Kidney tubule cell (primary cell): ENCODE measurements around the gene KLHL42.

Source experiments
- DNase-seq: peaks from one replicate; pipeline ENCODE4 v3.0.0-alpha.2; 2018; ENCODE audit warnings: low spot score

The KLHL42 gene

DNA sequence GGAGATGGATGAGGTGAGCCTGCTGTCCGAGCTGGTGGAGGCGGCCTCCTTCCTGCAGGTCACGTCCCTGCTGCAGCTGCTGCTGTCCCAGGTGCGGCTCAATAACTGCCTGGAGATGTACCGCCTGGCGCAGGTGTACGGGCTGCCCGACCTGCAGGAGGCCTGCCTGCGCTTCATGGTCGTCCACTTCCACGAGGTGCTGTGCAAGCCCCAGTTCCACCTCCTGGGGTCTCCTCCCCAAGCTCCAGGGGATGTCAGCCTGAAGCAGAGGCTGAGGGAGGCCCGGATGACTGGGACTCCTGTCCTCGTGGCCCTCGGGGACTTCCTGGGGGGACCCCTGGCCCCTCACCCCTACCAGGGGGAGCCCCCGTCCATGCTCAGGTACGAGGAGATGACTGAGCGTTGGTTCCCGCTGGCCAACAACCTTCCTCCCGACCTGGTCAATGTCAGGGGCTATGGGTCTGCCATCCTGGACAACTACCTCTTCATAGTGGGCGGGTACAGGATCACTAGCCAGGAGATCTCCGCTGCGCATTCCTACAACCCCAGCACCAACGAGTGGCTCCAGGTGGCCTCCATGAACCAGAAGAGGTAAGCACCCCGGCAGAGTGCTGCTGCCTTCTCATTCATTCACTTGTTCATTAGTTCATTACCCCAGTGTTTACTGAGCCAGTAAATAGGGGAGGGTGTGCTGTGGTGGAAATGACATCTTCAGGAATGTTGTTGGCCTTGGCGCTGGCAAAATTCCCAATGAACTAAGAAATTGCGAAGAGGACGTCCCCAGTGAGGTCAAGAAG is 777 bp downstream of the KLHL42 start:
- DNase-seq, result peak; percentile 75

DNA sequence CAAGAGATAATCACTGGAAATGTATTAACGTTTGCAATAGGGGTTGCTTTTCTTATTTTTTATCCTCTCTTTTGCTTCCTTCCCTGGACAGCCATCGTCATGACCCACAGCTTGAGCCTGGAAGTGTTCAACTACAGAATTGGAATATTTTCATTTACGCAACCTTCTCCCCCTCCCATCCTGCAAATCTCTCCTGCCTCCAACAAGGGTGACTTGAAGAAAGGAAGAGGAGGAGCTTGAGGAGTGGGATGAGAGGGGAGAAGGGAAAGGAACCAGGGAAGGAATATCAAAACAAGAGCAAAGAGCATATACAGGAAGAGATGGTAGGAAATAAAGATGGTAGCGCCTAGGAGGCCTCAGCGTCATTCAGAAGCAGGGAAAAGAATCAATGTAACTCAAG is 1.6 kb downstream of the KLHL42 start:
- DNase-seq, result no peak

DNA sequence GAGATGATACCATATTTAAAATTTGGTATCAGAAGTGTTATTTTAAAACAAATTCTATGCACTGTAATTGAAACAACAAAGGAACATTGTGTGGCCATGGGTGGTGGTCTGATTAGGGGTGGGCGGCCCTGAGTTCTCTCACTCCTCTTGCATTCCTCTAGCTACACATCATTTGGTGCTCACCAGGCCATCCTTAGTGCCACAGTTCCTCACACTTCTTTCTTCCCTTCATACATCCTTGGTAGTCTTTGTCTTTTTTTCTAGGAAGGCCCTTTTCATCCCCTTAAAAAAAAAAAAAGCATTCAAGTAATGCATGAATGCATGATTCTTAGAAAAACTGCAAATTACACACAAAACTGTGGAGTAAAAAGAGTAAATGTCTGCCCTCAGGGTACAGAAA is 2.4 kb downstream of the KLHL42 start:
- peak; percentile 3 for DNase-seq

DNA sequence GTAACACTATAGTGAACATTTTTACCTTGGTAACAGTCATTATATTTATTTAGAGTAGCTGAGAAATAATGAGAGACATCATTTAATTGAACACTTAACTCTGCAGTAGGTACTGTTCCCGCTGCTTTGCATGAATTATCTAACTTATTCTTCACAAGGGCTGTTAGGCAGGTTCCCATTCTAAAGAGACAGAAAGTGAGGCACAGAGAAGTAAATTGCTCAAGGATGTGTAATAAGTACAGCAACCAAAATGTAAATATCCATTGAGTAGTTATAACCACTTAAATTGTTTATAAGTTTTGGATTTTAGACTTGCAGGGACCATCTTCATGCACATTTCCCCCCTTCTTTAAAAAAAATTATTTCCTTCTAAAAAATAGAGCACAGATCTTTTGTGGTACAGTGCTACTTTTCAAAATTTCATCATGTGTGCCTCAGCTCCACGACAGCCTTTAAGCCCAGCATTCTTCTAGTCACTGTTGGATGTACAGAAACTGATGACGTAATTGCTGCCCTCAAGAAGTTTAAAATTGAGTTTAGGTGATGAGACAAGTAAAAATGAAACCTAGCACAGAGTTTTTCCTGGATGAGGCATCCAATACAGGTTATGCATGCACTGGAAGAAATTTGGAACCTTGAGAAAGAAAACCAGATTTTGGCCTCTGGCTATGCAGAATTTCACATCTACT is 6.0 kb downstream of the KLHL42 start:
- DNase-seq, result peak; percentile 65

DNA sequence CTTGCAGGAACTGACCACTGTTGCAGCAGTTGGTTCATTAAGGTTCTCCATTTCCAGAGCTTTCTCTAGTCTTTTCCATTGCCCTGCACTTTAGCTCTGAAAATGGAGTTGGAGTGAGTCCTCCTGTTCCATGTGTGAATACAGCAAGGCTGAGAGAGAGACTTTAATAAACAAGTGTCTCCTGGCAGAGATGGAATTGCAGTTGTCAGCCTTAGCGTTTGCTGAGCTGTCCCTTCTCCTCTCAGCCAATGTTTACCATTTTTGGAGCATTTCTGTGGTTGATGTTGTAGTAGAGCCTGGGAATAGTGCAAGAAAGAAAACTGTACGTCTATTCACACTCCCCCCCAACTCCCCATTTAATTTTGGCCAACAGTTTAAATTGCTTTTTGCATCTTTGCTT is 7.5 kb downstream of the KLHL42 start:
- no peak for DNase-seq

DNA sequence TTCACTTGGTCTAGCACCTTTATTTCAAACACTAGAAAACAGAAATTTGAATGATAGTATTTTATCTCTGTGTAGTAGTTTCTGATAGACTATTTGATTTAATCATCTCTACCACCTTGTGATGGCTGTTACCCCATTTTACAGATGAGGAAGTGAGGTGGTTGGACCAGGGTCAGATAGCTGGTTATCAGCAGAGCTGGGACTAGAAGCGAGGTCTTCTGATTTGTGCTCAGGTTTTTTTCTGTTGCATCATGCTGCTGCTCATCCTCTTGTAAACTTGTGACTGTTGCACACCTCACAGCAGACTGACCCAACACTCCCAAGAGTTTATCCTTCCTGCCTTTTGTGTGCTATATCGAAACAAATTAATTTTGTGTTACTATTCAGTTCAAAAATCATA is 10.1 kb downstream of the KLHL42 start:
- no peak for DNase-seq

DNA sequence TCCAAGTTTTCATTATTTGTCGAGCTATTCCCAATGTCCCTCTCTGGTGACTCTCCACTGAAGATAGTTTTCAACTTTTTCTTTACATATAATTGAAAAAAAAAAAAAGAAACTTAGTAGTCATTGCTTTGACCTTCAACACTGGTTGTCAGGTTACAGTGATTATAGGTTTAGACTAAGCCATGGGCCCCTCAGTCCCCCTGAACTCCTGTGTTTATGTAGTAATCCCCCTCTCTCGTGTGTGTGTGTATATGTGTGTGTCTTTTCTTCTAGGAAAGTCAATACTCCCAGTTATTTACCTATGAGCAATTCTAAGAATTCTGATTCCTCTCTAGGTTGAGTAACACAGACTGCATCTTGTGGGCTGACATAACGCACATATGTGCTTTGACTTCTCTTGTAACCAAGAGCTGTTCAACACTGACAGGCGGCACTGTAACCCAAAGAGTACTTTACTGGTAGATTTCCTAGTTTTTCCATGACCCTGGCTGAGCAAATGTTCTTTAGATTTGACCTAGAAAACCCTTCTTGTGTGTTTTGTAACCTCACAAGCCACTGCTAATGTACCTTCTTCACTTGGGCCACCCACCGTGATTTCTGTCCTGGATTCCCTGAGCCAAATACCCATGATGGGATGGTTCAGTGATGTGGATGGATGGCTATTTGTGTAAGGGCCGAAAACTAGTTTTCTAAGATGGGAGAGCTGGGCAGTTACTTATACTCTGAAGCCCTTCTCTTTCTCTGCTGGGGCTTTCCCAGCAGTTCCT is 15.0 kb downstream of the KLHL42 start:
- no peak for DNase-seq

DNA sequence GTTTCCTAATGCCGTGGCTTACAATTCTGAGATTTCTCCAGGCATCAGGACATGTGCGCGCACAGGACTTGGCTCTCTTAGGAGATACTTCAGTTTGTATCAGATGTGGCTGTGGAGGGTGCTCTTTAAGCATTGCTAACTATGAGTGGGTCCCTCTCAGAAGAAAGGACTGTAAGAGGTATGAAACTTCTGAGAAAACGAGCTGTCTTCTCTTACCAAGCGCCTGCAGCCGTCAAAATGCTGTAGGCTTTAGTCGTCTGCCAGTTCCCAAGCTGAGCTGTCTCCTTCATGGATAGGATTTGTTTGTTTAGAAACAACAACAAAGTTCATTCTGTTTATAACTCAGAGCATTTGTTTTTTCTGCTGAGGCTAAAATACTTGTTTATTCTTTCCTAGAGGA is 16.1 kb downstream of the KLHL42 start:
- no peak for DNase-seq

DNA sequence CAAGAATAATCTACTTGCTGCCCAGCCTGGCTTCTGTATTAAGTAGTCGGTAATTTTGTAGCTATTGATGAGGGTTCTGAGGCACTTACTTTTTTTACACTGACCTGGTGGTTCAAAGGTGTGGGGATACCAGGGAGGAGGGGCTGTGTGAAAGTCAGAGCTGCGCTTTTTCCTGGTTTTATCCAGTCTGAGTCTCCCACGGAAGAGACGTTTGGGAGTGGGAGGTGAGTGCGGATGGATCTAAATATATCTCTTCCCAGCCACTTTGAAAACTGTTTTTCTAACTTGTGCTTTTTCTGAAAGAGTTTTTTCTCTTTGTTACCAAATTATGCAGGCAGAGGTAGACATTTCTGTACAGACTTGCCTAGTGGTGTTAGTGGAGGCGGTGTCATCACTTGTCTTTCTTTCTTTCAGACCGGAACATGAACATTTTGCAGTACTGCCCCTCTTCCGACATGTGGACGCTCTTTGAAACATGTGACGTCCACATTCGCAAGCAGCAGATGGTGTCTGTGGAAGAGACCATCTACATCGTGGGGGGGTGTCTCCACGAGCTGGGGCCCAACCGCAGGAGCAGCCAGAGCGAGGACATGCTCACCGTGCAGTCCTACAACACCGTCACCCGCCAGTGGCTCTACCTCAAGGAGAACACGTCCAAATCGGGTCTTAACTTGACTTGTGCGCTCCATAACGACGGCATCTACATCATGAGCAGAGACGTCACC is 17.4 kb downstream of the KLHL42 start:
- DNase-seq, result no peak

DNA sequence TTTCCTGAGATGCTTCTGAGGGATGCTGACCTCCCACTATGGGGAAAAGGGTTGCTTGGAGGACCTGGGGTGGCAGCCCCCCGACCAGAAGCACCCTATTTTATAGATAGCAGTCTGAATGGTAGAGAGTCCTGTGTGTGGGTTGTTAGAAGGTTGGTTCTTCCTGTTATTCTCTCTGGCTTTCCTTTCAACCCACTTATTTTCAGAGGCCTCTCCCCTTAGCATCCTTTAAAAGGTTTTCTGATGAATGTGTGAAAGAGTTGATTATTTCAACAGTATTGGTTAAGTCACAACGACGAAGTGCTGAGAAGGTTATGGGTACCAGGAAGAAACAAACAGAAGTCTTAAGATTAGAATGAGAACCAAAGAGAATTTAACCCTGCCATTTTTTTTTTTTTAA is 20.8 kb downstream of the KLHL42 start:
- DNase-seq, result no peak

DNA sequence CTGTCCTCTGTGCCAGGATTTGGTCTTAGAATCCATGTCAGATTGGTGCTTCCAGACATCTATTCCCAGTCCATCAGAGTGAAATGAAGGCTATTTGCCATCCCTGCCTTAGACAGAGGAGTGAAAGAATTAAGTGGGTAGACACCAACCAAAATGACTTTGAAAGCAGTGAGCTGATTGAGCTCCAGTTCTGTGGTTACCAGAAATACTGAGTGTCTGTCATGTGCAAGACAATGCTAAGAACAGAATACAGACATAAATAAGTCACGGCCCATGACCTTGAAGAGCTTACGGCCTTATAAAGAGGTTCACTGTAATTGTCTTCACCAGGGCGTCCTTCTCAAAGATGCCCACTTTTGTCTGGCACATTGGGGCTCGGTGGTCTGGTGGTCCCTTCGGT is 21.6 kb downstream of the KLHL42 start:
- DNase-seq, result no peak

DNA sequence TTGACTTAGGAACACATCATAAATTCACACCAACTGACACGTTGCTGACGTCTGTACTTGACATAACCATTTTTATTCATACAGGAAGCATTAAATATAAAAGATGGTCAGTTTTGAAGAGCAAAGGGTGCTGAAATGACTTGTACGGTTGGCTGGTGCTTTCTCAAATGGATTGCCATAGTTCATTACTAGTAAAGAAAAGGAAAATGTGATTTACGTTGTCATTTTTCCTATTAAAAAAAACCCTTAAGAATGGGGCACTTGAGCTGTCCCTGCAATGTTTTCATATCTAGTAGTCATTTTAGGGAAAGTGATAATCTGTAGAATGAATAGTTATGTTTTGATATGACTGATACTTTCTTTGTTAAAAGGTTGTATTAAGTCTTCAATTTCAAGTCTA is 22.5 kb downstream of the KLHL42 start:
- no peak for DNase-seq

DNA sequence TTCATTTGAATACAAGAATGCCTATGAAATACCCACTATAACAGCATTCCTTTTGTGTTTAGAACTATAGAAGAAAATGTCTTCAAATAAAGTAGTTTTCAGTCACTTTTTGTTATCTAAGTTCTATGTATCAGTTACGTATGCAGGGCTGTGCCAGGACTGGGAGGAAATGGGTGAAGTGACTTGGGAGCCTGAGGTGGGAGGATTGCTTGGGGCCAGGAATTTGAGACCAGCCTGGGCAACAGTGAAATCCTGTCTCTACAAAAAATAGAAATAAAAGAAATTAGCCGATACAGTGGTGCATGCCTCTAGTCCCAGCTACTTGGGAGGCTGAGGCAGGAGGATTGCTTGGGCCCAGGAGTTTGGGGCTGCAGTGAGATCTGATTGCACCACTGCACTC is 22.9 kb downstream of the KLHL42 start:
- DNase-seq, result no peak

DNA sequence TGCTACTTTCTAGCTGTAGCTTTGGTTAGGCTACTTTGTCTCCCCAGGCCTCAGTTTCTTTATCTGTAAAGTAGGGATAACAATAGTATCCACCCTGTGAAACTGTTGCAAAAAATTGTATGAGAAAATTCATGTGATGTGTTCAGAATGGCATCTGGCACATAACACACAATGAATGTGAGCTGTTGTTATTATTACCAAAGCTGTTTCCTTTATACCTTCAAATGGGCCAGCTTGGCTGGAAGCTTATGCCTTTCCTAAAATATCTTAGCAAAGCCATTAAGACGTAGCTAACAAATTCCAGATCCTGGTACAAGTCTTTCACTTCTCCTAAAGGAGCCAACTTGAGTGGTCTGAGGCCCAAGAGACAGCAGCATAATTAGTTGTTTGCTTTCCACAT is 25.2 kb downstream of the KLHL42 start:
- no peak for DNase-seq

DNA sequence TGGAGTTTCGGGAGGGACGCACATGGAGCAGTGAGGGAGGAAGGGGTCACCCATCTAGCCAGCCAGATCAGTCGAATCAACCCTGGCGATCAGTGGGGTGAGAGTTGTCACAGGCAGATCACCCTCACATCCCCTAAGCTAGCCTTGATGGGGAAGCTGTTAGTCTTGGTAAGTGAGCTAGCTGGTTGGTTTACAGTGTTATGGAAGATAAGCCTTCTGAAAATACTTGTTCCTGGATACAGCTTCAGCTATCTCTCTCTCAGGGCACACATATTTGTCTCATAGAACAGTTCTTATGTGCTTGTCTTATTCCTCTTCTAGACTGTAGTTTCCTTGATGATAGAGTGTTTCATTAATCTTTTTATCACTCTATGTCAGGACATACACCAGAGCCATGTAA is 26.2 kb downstream of the KLHL42 start:
- no peak for DNase-seq

DNA sequence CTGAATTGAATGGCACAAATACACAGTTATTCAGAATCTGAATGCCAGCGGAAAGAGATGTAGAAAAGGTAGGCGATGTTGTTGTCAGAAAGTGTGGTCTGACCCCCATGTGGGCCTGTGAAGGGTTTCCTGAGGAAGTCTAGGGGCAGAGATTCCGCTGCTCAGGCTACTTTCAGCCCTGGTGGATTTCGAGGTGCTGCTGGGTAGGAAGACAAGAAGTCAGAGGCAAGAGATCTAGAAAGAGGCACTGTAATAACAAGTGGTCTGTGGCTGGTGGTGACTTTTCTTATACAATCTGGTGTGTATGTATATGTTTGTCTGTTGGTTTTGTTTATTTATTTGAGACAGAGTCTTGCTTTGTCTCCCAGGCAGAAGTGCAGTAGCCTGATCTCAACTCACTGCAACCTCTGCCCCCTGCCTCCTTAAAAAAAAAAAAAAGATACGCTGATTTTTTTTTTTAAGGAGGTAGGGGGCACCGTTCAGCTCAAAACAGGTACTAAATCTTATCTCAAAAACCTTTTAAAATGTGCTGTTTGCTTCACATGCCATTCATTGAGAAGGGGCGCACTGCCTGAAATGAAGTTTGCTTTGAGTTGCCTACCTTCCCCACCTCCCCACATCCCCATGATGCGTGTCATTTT is 27.1 kb downstream of the KLHL42 start:
- no peak for DNase-seq

DNA sequence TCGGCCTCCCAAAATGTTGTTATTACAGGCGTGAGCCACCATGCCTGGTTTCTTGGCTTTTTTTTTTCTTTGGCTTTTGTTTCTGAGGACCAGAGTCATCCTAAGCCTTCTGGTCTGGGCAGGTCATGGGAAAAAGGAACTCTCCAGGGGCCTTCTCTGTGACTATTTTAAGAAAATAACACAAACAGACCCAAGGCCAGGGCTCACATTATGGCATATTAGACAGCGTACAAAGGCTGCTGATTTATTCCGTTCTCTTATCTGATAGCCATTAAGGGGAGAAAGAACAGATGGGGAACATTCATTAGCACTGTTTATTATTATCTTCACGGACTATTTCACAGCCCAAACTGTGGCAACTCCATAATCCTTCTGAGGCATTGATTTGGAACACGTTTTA is 28.8 kb downstream of the KLHL42 start:
- no peak for DNase-seq

DNA sequence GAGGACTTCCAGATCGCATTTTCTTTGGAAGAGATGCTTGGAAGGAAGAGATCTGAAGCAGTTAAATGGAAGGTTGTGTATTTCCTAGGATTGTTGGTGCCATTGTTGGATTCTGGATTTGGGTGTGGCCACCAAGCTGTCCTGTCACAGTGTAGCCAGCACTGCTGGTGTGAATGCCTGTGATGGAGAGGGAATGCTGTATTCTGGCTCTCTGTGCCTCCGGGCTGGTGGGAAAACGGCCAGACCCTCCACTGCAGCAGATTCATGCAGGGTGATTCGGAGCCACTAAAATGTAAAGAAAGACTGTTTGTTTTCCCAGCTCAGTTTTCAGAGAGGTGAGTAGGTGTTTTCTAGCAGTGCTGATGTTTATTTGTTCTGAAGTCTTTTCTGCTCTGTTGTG is 30.7 kb downstream of the KLHL42 start:
- no peak for DNase-seq

DNA sequence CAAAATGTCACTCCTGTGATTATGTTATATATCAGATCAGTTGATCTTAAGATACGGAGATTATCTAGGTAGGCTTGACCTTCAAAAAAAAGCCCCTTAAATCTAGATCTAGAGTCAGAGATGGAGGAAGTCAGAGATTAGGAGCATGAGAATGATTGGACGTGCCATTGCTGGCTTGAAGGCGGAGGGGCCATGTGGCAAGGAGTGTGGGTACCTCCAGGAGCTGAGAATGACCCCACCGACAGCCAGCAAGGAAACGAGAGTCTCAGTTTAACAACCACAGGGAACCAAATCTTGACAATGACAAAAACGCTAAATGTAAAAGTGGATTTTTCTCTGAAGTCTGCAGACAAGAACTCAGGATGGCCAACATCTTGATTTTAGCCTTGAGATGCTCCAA is 32.5 kb downstream of the KLHL42 start:
- DNase-seq, result no peak

DNA sequence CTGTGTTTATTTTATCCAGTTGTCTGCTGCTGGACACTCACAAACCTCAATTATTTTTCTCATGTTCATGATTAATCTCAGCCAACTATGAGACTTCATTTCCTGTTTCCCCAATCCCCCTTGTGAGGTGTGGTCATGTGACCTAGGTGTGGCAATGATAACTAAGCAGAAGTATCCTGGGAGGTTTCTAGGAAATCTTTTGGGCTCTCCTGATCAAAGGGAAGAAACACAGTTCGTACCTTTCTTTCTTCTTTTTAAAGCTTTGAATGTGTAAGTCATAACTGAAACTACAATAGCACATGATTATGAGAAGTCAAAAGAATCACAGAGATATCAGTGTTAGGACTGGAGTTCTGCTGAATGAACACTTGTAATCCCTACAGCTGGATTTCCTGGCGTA is 34.4 kb downstream of the KLHL42 start:
- peak; percentile 41 for DNase-seq

DNA sequence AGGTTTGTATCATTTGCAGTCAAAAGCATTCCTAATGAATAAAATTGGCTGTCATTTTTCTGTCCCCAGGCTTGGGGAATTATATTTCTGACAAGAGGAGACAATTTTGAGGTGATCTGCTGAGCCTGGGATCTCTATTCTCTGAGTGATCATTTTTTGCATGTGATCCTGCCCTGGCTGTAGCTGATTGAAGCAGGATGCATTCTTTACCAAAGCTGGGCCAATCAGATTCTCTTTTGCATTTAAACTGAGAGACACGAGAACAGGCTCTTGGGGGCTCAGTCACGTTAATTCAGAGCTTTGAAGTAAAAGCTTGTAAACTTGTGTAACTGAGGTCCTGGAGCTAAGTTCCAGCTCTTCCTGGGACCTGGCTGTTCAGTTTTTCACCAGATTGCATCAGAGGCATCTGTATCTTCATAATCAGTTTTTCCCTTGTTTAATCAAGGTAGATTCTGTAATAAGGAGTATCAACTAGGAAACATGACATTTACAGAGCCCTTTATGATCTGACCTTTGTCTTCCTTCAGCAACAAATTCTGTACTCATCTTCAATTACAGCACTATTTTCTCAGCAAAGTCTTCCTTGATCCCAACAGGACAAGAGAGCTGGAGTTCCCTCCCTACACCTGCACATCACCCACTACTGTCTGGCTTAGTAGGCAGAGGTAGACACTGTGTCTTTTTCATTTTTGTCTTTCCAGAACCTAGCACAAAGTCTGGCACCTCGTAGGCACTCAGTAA is 35.0 kb downstream of the KLHL42 start:
- DNase-seq, result no peak
